Glutamatergic neuron (in vitro differentiated cells): ENCODE data around the gene IGSF3. TPM values are rescaled to one million over a fixed set of nuclear protein-coding genes. Genes with fewer than 3 reads are reported as not detected.

Experiments used
- DNase-seq: peaks from one replicate; pipeline ENCODE4 v3.0.0; 2022
- H3K27ac Mint-ChIP-seq: one replicate; pipeline ENCODE4 v1.8.0; 2020; ENCODE audit warnings: mild to moderate bottlenecking, mixed read lengths, inconsistent platforms; ENCODE audit not compliant: unreplicated experiment
- H3K27me3 Mint-ChIP-seq: one replicate; pipeline ENCODE4 v1.8.0; 2020; ENCODE audit warnings: mild to moderate bottlenecking, moderate library complexity, mixed read lengths, inconsistent platforms; ENCODE audit not compliant: unreplicated experiment
- H3K36me3 Mint-ChIP-seq: one replicate; pipeline ENCODE4 v1.8.0; 2020; ENCODE audit warnings: mild to moderate bottlenecking, mixed read lengths, inconsistent platforms; ENCODE audit not compliant: unreplicated experiment
- H3K4me1 Mint-ChIP-seq: one replicate; pipeline ENCODE4 v1.8.0; 2020; ENCODE audit warnings: mild to moderate bottlenecking, low read depth, mixed read lengths, inconsistent platforms; ENCODE audit not compliant: unreplicated experiment
- H3K4me3 Mint-ChIP-seq: one replicate; pipeline ENCODE4 v1.8.0; 2020; ENCODE audit warnings: mild to moderate bottlenecking, mixed read lengths, inconsistent platforms; ENCODE audit not compliant: unreplicated experiment
- H3K9me3 Mint-ChIP-seq: one replicate; pipeline ENCODE4 v1.8.0; 2020; ENCODE audit warnings: mild to moderate bottlenecking, moderate library complexity, mixed read lengths, inconsistent platforms; ENCODE audit not compliant: unreplicated experiment
- CTCF ChIP-seq: fragments of 200-600 bp; sonication (generic); IDR thresholded peaks from one replicate; pipeline ENCODE4 v1.5.0; 2021; ENCODE audit not compliant: partially characterized antibody, unreplicated experiment
- total RNA-seq: library from RNA; stranded (reverse); fragmentation: NEBNext Ultra II Directional; extraction: Animal tissue kit (Norgen Biotek cat#: 25700); gene quantifications from one replicate; pipeline ENCODE4 v1.2.1, GENCODE V29; 2021; ENCODE audit not compliant: unreplicated experiment

IGSF3 gene
- total RNA-seq, 1 donor from 2014 or later, result 110 TPM

- no peak for DNase-seq
- Mint-ChIP-seq H3K4me1 (peaks cover 3% of the 10 kb centered on the region), H3K27me3 (peaks cover 5% of the 10 kb centered on the region), H3K36me3 (no peaks in the 10 kb centered on the region), H3K27ac (no peak overlapping the region), H3K9me3 (peaks cover 6% of the 10 kb centered on the region), H3K4me3 (no peak overlapping the region)
- no peak for TF ChIP-seq CTCF
Observed at GRCh38 chr1:116681343-116681899, 13.9 kb upstream of the IGSF3 start.

- Mint-ChIP-seq H3K9me3 (peaks cover 4% of the 10 kb centered on the region), H3K36me3 (no peaks in the 10 kb centered on the region), H3K27ac (no peak overlapping the region), H3K4me1 (no peaks in the 10 kb centered on the region), H3K27me3 (peaks cover 7% of the 10 kb centered on the region), H3K4me3 (no peak overlapping the region)
- TF ChIP-seq CTCF, result no peak
- no peak for DNase-seq
Observed at GRCh38 chr1:116680752-116681151, 13.2 kb upstream of the IGSF3 start.

- TF ChIP-seq CTCF, result no peak
- Mint-ChIP-seq H3K4me1 (no peaks in the 10 kb centered on the region), H3K36me3 (no peaks in the 10 kb centered on the region), H3K4me3 (no peak overlapping the region), H3K27me3 (peaks cover 7% of the 10 kb centered on the region), H3K9me3 (peaks cover 4% of the 10 kb centered on the region), H3K27ac (no peak overlapping the region)
- no peak for DNase-seq
Observed at GRCh38 chr1:116679828-116680628, 12.5 kb upstream of the IGSF3 start.

GRCh38 chr1:116679091-116679827 is 11.7 kb upstream of the IGSF3 start:
- no peak for DNase-seq
- Mint-ChIP-seq H3K4me3 (no peak overlapping the region), H3K27ac (peak overlapping the region; percentile 15), H3K36me3 (no peaks in the 10 kb centered on the region), H3K9me3 (peaks cover 4% of the 10 kb centered on the region), H3K4me1 (no peaks in the 10 kb centered on the region), H3K27me3 (peaks cover 7% of the 10 kb centered on the region)
- no peak for TF ChIP-seq CTCF

- TF ChIP-seq CTCF, result no peak
- Mint-ChIP-seq H3K4me3 (no peak overlapping the region), H3K36me3 (no peaks in the 10 kb centered on the region), H3K27me3 (peaks cover 7% of the 10 kb centered on the region), H3K4me1 (peaks cover 5% of the 10 kb centered on the region), H3K27ac (no peak overlapping the region), H3K9me3 (peaks cover 4% of the 10 kb centered on the region)
- no peak for DNase-seq
Observed at GRCh38 chr1:116678732-116679090, 11.2 kb upstream of the IGSF3 start.
